Astrocyte (in vitro differentiated cells and primary cell): ENCODE data around the gene GALT.

Experiments
- EZH2 ChIP-seq: IDR thresholded peaks from 2 replicates; pipeline ENCODE4 v1.6.1; 2012; ENCODE audit warnings: mild to moderate bottlenecking, low read length, inconsistent platforms; ENCODE audit not compliant: insufficient read depth
- TF ChIP-seq, protein P1 (sequence below): IDR thresholded peaks from 2 replicates; pipeline ENCODE4 v1.5.1; 2011; ENCODE audit warnings: low read depth, mild to moderate bottlenecking, inconsistent platforms, low read length, moderate library complexity; ENCODE audit not compliant: insufficient read depth

DNA sequence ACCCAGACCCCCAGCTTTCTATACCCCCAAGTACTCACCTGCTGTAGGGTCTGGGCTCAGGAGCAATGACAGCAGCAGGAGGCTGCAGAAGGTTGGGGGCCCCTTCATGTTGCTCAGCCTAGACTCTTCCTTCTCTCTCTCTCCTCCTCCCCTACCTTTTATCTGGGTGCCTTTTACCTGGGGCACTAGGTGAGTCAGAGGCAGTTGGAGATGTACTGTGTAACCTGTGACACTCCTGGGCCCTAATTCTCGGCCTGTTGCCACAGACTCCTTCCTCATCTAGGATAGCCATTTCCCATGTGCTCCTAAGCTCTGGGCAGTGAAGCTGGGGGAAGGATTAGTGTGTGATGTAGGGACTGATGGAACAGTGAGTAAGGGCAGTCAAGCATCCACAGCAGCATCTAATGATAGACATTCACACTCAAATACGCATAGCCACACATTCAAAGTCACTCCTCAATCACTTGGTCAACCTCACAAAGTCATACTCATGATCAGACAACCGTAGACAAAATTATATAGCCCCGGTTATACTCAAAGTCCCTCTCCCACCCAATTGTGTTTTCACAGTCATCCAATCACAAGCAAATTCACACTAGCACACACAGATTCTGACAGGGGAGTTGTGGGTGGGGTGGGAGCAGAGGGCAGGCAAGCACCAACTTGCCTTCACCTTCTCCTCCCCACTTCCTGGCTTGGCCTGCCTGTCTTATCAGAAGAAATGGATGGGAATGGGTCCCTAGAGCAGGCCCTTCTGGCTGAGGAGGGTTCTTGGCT, 16.2 kb downstream of the GALT start, which contains the start of gene CCL27:
- TF ChIP-seq, protein P1, sequence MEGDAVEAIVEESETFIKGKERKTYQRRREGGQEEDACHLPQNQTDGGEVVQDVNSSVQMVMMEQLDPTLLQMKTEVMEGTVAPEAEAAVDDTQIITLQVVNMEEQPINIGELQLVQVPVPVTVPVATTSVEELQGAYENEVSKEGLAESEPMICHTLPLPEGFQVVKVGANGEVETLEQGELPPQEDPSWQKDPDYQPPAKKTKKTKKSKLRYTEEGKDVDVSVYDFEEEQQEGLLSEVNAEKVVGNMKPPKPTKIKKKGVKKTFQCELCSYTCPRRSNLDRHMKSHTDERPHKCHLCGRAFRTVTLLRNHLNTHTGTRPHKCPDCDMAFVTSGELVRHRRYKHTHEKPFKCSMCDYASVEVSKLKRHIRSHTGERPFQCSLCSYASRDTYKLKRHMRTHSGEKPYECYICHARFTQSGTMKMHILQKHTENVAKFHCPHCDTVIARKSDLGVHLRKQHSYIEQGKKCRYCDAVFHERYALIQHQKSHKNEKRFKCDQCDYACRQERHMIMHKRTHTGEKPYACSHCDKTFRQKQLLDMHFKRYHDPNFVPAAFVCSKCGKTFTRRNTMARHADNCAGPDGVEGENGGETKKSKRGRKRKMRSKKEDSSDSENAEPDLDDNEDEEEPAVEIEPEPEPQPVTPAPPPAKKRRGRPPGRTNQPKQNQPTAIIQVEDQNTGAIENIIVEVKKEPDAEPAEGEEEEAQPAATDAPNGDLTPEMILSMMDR = no peak
- no peak for TF ChIP-seq EZH2
